Measurements from ENCODE around the gene DQX1.

GRCh38 chr2:74544634-74545033, 18.6 kb upstream of the DQX1 start:
- TF ChIP-seq RAD21 (IDR thresholded peaks at IDR 0.05 in 1 of 2, conservative IDR thresholded peaks at IDR 0.05 in 1 of 2; ENCODE audit: low read depth in 2 of 2, low read length in 2 of 2) (no peak), EP300 (IDR thresholded peaks at IDR 0.05; ENCODE audit: borderline replicate concordance in 1 of 2, low read depth in 2 of 2, low read length in 2 of 2) (no peak), CTCF (IDR thresholded peaks at IDR 0.05; ENCODE audit: control extremely low read depth in 1 of 3, insufficient read depth in 1 of 3, low read depth in 1 of 3, low read length in 3 of 3) (no peak), EZH2 (IDR thresholded peaks at IDR 0.05; ENCODE audit: low read depth, low read length, severe bottlenecking) (no peak), PHF8 (conservative IDR thresholded peaks at IDR 0.05; ENCODE audit: low read depth, low read length) (no peak), YY1 (IDR thresholded peaks at IDR 0.05; ENCODE audit: low read depth, low read length) (no peak), KDM5A (IDR thresholded peaks at IDR 0.05; ENCODE audit: low read length) (no peak)
